Measurements from ENCODE around the gene SESN1. TPM values are rescaled to one million over a fixed set of nuclear protein-coding genes. Genes with fewer than 3 reads are reported as not detected.

SESN1 gene
- total and polyA plus RNA-seq, 2 donors (not counting 1 experiment from before 2014, with no cell fraction given) = 16.2 to 28.6 TPM

GRCh38 chr6:108944707-108945680, 149.7 kb downstream of the SESN1 start:
- H3K9me3 ChIP-seq (ENCODE audit: control extremely low read depth in 1 of 3, control insufficient read depth in 2 of 3, insufficient read depth in 1 of 3, low read length in 2 of 3) = no peaks in the 10 kb centered on the region
- Mint-ChIP-seq H3K4me3 (no peak overlapping the region), H3K27me3 (no peaks in the 10 kb centered on the region), H3K27ac (no peak overlapping the region), H3K4me1 (peaks cover 33% of the 10 kb centered on the region), H3K9me3 (ENCODE audit: insufficient read depth) (no peaks in the 10 kb centered on the region)
- WGBS (ENCODE audit: insufficient coverage) = 76% methylated on average over 4 of the region's 12 CpGs
- POLR2A ChIA-PET = no interaction called here
- no peak overlapping the region for H2AFZ ChIP-seq (ENCODE audit: insufficient read depth, low read depth, low read length, poor library complexity, severe bottlenecking)
- H3K27ac ChIP-seq (ENCODE audit: low read length in 2 of 2) = no peak overlapping the region
- ATAC-seq (ENCODE audit: low read depth) = no peak
- no peak overlapping the region for H3K4me2 ChIP-seq (replicated peaks; ENCODE audit: low read depth, low read length, poor library complexity, severe bottlenecking)
- no peaks in the 10 kb centered on the region for H3K36me3 ChIP-seq (replicated peaks in 1 of 2; ENCODE audit: control extremely low read depth in 1 of 2, control insufficient read depth in 1 of 2, extremely low read depth in 1 of 2, insufficient read depth in 2 of 2, low read length in 1 of 2)
- no peaks in the 10 kb centered on the region for H3K79me2 ChIP-seq (ENCODE audit: control insufficient read depth, insufficient read depth, low read length)
- TF ChIP-seq EZH2 (IDR thresholded peaks at IDR 0.05; ENCODE audit: borderline replicate concordance, insufficient read depth, low read depth, low read length, poor library complexity, severe bottlenecking) = no peak
- TF ChIP-seq, protein P1, sequence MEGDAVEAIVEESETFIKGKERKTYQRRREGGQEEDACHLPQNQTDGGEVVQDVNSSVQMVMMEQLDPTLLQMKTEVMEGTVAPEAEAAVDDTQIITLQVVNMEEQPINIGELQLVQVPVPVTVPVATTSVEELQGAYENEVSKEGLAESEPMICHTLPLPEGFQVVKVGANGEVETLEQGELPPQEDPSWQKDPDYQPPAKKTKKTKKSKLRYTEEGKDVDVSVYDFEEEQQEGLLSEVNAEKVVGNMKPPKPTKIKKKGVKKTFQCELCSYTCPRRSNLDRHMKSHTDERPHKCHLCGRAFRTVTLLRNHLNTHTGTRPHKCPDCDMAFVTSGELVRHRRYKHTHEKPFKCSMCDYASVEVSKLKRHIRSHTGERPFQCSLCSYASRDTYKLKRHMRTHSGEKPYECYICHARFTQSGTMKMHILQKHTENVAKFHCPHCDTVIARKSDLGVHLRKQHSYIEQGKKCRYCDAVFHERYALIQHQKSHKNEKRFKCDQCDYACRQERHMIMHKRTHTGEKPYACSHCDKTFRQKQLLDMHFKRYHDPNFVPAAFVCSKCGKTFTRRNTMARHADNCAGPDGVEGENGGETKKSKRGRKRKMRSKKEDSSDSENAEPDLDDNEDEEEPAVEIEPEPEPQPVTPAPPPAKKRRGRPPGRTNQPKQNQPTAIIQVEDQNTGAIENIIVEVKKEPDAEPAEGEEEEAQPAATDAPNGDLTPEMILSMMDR (IDR thresholded peaks at IDR 0.05) = no peak
- H3K9ac ChIP-seq (ENCODE audit: low read length) = no peak overlapping the region
- DNase-seq = no peak
- intact Hi-C loops (cut with micrococcal nuclease) = no loop called here
- no peaks in the 10 kb centered on the region for H3K27me3 ChIP-seq (replicated peaks in 1 of 4; ENCODE audit: control extremely low read depth in 1 of 4, control insufficient read depth in 3 of 4, insufficient read depth in 4 of 4, low read length in 3 of 4)
- no peaks in the 10 kb centered on the region for H4K20me1 ChIP-seq (ENCODE audit: control insufficient read depth, insufficient read depth, low read length, poor library complexity, severe bottlenecking)
- CTCF ChIA-PET = no interaction called here
- H3K4me1 ChIP-seq (ENCODE audit: control insufficient read depth in 2 of 2, insufficient read depth in 2 of 2, low read length in 2 of 2) = peaks cover 26 to 27% of the 10 kb centered on the region in 2 donors
- no peak overlapping the region for H3K4me3 ChIP-seq (ENCODE audit: control extremely low read depth in 1 of 5, extremely low read depth in 1 of 5, insufficient read depth in 1 of 5, low read depth in 2 of 5, low read length in 4 of 5)

DNA sequence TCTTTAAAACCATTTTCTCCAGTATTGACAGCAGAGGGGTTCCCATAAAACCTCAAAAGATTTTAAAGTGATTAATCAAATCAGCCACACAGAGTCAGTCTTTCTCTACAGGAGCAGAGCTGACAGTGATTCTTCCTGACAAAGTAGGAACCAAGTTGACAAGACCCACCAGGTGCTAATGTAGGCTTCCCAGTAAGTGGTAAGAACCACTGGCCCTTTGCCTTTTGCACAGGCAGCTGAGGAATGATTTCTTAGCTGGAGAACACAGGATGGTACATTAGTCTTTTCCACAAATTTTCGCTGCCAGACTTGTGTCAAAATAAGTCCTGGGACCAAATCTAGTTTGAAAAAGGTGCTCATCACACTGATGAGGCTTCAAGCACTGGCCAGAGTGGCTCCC, 150.6 kb downstream of the SESN1 start:
- intact Hi-C loops (cut with micrococcal nuclease) = no loop called here
- CTCF ChIA-PET = no interaction called here

More for the DNA sequence above, 150.6 kb downstream of the SESN1 start:
- H3K4me1 Mint-ChIP-seq = peaks cover 33% of the 10 kb centered on the region
- no peak overlapping the region for H2AFZ ChIP-seq (ENCODE audit: insufficient read depth, low read depth, low read length, poor library complexity, severe bottlenecking)
- H3K9ac ChIP-seq (ENCODE audit: low read length) = no peak overlapping the region
- H3K36me3 ChIP-seq (replicated peaks in 1 of 2; ENCODE audit: control extremely low read depth in 1 of 2, control insufficient read depth in 1 of 2, extremely low read depth in 1 of 2, insufficient read depth in 2 of 2, low read length in 1 of 2) = no peaks in the 10 kb centered on the region
- no peak overlapping the region for H3K4me3 ChIP-seq (ENCODE audit: control extremely low read depth in 1 of 5, extremely low read depth in 1 of 5, insufficient read depth in 1 of 5, low read depth in 2 of 5, low read length in 4 of 5)
- 100% methylated on average over 1 of the region's 1 CpG for WGBS (ENCODE audit: insufficient coverage)
- ATAC-seq (ENCODE audit: low read depth) (no peak), DNase-seq (no peak)
- POLR2A ChIA-PET = no interaction called here
- H3K27me3 ChIP-seq (replicated peaks in 1 of 4; ENCODE audit: control extremely low read depth in 1 of 4, control insufficient read depth in 3 of 4, insufficient read depth in 4 of 4, low read length in 3 of 4) = no peaks in the 10 kb centered on the region
- H3K27ac ChIP-seq (ENCODE audit: low read length in 2 of 2) = no peak overlapping the region
- H3K27me3 Mint-ChIP-seq = no peaks in the 10 kb centered on the region
- H3K27ac Mint-ChIP-seq = no peak overlapping the region
- H4K20me1 ChIP-seq (ENCODE audit: control insufficient read depth, insufficient read depth, low read length, poor library complexity, severe bottlenecking) = no peaks in the 10 kb centered on the region
- no peak overlapping the region for H3K4me2 ChIP-seq (replicated peaks; ENCODE audit: low read depth, low read length, poor library complexity, severe bottlenecking)
- TF ChIP-seq, protein P1 (IDR thresholded peaks at IDR 0.05) = no peak
- no peak for TF ChIP-seq EZH2 (IDR thresholded peaks at IDR 0.05; ENCODE audit: borderline replicate concordance, insufficient read depth, low read depth, low read length, poor library complexity, severe bottlenecking)
- H3K4me1 ChIP-seq (ENCODE audit: control insufficient read depth in 2 of 2, insufficient read depth in 2 of 2, low read length in 2 of 2) = peaks cover 26 to 27% of the 10 kb centered on the region in 2 donors
- no peaks in the 10 kb centered on the region for H3K9me3 Mint-ChIP-seq (ENCODE audit: insufficient read depth)
- no peaks in the 10 kb centered on the region for H3K9me3 ChIP-seq (ENCODE audit: control extremely low read depth in 1 of 3, control insufficient read depth in 2 of 3, insufficient read depth in 1 of 3, low read length in 2 of 3)
- no peaks in the 10 kb centered on the region for H3K79me2 ChIP-seq (ENCODE audit: control insufficient read depth, insufficient read depth, low read length)
- H3K4me3 Mint-ChIP-seq = no peak overlapping the region
